ENCODE measurements around the gene FRYL. TPM values are rescaled to one million over a fixed set of nuclear protein-coding genes. Genes with fewer than 3 reads are reported as not detected.
A peak's percentile ranks its signal among the peaks of the same experiment; 100 is the strongest.

FRYL gene
- total RNA-seq, 4 donors from 2014 or later, result 43.2 to 92.5 (median 62.1) TPM

GRCh38 chr4:48484494-48485168 lies 295.4 kb downstream of the FRYL start:
- H3K9me3 ChIP-seq, result no peaks in the 10 kb centered on the region
- no peak for TF ChIP-seq POLR2AphosphoS5 (IDR thresholded peaks at IDR 0.05)
- no peak for TF ChIP-seq POLR2A (IDR thresholded peaks at IDR 0.05)
- no peak for TF ChIP-seq CTCF (IDR thresholded peaks at IDR 0.05)
- TF ChIP-seq EP300 (IDR thresholded peaks at IDR 0.05), result no peak
- peaks cover 0 to 18% (median 3%) of the 10 kb centered on the region in 3 donors for H3K4me1 ChIP-seq
- H3K27ac ChIP-seq, result no peak overlapping the region
- H3K36me3 ChIP-seq, result no peaks in the 10 kb centered on the region
- 26 to 65% methylated on average over 7 to 19 of the region's 22 CpGs for WGBS, 2 donors (ENCODE audit: low coverage in 1 of 2)
- ATAC-seq, result no peak
- H3K27me3 ChIP-seq, result peaks cover 92% of the 10 kb centered on the region
- H3K4me3 ChIP-seq, result no peak overlapping the region

- ATAC-seq, result peak; percentile 36
- Histone ChIP-seq H3K27me3 (peaks cover 85% of the 10 kb centered on the region), H3K36me3 (no peaks in the 10 kb centered on the region), H3K9me3 (no peaks in the 10 kb centered on the region), H3K27ac (no peak overlapping the region), H3K4me1 (peaks cover 0 to 16% (median 3%) of the 10 kb centered on the region in 3 donors), H3K4me3 (peak overlapping the region in 1 of 2 donors; percentile 43)
- WGBS, 2 donors (ENCODE audit: low coverage in 1 of 2), result 0 to 3% methylated on average over 5 to 6 of the region's 66 CpGs
- TF ChIP-seq CTCF (IDR thresholded peaks at IDR 0.05), result no peak
- no peak for TF ChIP-seq POLR2AphosphoS5 (IDR thresholded peaks at IDR 0.05)
- TF ChIP-seq EP300 (IDR thresholded peaks at IDR 0.05), result no peak
- no peak for TF ChIP-seq POLR2A (IDR thresholded peaks at IDR 0.05)
Observed at GRCh38 chr4:48483777-48484493, 296.1 kb downstream of the FRYL start.

GRCh38 chr4:48483006-48483776 lies 296.9 kb downstream of the FRYL start, which contains the start of gene SLC10A4:
Gene SLC10A4, plus strand, starts transcription at chr4:48483343. Its CDS starts 219 bp downstream, at chr4:48483562.
- Histone ChIP-seq H3K27me3 (peaks cover 77% of the 10 kb centered on the region), H3K4me1 (peaks cover 0 to 16% (median 3%) of the 10 kb centered on the region in 3 donors), H3K4me3 (peak within 1 kb of the TSS in 1 of 2 donors; percentile 43), H3K9me3 (no peaks in the 10 kb centered on the region), H3K36me3 (no peaks in the 10 kb centered on the region), H3K27ac (no peak within 1 kb of the TSS)
- WGBS, 2 donors (ENCODE audit: low coverage in 1 of 2), result 5 to 28% methylated on average over 3 of the region's 85 CpGs
- peak; percentile 36 for ATAC-seq
- TF ChIP-seq POLR2A (IDR thresholded peaks at IDR 0.05), result no peak
- no peak for TF ChIP-seq POLR2AphosphoS5 (IDR thresholded peaks at IDR 0.05)

- Histone ChIP-seq H3K4me1 (peaks cover 0 to 16% (median 3%) of the 10 kb centered on the region in 3 donors), H3K9me3 (no peaks in the 10 kb centered on the region), H3K27me3 (peaks cover 61% of the 10 kb centered on the region), H3K27ac (no peak overlapping the region), H3K36me3 (no peaks in the 10 kb centered on the region), H3K4me3 (no peak overlapping the region)
- 93 to 100% methylated on average over 1 of the region's 1 CpG for WGBS, 2 donors (ENCODE audit: low coverage in 1 of 2)
- TF ChIP-seq EP300 (IDR thresholded peaks at IDR 0.05) (no peak), POLR2AphosphoS5 (IDR thresholded peaks at IDR 0.05) (no peak), POLR2A (IDR thresholded peaks at IDR 0.05) (no peak), CTCF (IDR thresholded peaks at IDR 0.05) (no peak)
- ATAC-seq, result no peak
Observed at GRCh38 chr4:48481581-48481980, 298.5 kb downstream of the FRYL start.

- Histone ChIP-seq H3K36me3 (no peaks in the 10 kb centered on the region), H3K4me1 (peaks cover 0 to 6% (median 0%) of the 10 kb centered on the region in 3 donors), H3K27me3 (peaks cover 29% of the 10 kb centered on the region), H3K27ac (no peak overlapping the region), H3K9me3 (no peaks in the 10 kb centered on the region), H3K4me3 (no peak overlapping the region)
- ATAC-seq, result no peak
- TF ChIP-seq CTCF (IDR thresholded peaks at IDR 0.05) (no peak), EP300 (IDR thresholded peaks at IDR 0.05) (no peak), POLR2A (IDR thresholded peaks at IDR 0.05) (no peak), POLR2AphosphoS5 (IDR thresholded peaks at IDR 0.05) (no peak)
- 69 to 73% methylated on average over 2 of the region's 2 CpGs for WGBS, 2 donors (ENCODE audit: low coverage in 1 of 2)
Observed at GRCh38 chr4:48478273-48478672, 301.8 kb downstream of the FRYL start.
